ENCODE measurements around the gene PTPRD.

DNA sequence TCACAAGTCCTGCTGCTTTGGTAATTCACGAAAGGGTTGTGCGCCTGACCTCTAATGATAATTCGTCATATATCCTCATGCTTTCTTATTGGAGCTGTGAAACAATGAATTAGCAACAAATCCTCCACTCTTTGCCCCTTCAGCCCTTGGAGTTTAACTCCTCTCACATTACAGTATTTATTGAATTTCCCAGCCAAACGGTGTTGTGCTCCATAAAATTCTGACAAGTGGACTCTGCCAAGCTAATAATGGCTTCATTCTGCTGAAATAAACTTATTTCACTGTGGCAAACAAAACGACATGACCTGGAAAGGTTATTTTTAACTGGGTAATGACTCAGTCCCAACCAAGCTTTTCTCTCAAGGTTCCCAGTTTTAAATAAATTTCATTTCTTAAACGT, 1828.9 kb downstream of the PTPRD start:
- TF ChIP-seq, protein P1, sequence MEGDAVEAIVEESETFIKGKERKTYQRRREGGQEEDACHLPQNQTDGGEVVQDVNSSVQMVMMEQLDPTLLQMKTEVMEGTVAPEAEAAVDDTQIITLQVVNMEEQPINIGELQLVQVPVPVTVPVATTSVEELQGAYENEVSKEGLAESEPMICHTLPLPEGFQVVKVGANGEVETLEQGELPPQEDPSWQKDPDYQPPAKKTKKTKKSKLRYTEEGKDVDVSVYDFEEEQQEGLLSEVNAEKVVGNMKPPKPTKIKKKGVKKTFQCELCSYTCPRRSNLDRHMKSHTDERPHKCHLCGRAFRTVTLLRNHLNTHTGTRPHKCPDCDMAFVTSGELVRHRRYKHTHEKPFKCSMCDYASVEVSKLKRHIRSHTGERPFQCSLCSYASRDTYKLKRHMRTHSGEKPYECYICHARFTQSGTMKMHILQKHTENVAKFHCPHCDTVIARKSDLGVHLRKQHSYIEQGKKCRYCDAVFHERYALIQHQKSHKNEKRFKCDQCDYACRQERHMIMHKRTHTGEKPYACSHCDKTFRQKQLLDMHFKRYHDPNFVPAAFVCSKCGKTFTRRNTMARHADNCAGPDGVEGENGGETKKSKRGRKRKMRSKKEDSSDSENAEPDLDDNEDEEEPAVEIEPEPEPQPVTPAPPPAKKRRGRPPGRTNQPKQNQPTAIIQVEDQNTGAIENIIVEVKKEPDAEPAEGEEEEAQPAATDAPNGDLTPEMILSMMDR (conservative IDR thresholded peaks at IDR 0.05; ENCODE audit: low read length): no peak
- TF ChIP-seq EZH2phosphoT487 (IDR thresholded peaks at IDR 0.05; ENCODE audit: borderline replicate concordance, low read depth, low read length): no peak

All from OCI-LY7 (cell line).